Dedifferentiated amniotic fluid mesenchymal stem cell (primary cell): ENCODE measurements around the gene INPP5A.

ENCODE experiments used
- DNase-seq: peaks from one replicate; pipeline ENCODE4 v3.0.0-alpha.2; 2016; ENCODE audit errors: extremely low spot score

Gene INPP5A

GRCh38 chr10:132798876-132799275, 261.3 kb downstream of the INPP5A start:
- DNase-seq, result no peak

DNA sequence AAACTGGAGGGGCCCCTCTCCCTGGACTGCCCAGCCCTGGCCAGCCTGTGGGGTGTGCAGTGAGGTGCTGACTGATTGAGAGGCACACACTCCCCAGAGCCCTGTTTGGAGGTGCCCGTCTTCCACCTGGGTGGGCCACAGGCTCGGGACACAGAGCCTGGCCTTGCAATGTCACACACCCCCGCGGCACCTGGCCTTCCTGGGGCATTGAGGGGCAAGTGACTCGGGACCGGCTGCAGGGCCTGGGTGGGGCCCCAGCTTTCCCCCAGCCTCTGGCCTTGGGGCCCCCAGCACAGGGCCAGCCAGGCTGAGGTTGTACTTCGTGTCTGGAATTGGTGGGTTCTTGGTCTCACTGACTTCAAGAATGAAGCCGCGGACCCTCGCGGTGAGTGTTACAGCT, 262.3 kb downstream of the INPP5A start:
- DNase-seq, result no peak

- DNase-seq, result no peak
Observed at GRCh38 chr10:132802048-132802447, 264.5 kb downstream of the INPP5A start.

DNA sequence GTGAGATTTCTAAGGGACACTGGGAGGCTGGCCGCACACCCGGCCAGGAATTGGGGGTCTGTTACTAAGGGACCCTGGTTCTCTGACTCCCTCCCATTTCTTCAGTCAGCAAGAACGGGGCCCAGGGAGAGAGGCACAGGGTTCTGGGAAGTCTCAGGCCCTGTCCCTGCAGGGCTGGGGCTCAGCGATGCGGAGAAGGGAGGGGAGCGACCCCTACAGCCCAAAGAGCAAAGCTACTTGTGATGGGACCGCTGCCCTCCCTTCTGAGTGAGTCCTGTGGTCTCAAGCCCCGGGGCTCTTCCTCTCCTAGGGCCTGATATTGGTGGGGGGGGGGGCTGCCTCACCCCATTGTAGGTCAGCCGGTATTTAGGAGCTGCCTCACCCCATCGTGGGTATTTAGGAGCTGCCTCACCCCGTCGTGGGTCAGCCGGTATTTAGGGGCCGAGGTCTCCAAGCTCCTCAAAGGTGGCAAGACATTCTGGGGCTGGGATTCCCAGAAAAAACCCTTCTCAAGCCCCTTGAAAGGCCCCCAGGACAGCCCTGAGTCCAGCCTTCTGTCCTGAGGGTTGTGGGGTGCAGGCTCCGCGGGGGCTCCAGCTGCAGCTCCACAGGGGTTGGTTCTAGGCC, 265.2 kb downstream of the INPP5A start:
- DNase-seq, result no peak

DNA sequence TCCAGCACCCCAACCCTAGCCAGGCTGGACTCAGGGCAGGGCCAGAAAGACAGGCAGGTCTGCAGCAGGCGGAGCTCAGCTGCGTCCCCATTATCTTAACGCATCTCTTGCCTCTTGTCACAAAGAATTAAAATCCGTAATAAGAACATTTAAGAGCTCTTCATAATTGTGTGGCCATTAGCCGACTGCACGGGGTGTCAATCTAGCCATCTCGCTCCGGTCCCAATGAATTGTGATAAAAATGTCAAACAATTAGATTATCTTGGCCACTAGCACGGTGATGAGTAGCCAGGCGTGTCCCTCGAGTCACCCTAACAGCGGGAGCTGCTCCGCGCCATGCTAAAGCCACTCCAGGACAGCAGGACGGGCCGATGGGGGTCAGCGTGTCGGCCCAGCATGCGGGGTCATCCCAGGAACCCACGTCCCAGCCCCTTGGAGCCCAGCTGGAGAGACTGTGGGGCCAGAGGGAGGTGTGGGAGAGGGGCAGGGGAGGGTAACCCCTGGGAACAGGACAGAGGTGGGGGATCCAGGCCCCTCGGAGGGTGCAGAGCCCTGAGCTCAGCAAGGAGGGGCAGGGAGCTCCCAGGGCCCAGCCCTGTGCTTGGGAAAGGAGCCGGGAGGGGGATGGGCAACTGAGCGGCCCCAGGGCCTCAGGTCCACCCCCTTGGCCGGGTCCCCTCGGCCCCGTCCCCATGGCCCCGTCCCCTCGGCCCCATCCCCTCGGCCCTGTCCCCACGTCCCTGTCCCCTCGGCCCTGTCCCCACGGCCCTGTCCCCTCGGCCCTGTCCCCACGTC, 266.0 kb downstream of the INPP5A start:
- DNase-seq, result no peak

DNA sequence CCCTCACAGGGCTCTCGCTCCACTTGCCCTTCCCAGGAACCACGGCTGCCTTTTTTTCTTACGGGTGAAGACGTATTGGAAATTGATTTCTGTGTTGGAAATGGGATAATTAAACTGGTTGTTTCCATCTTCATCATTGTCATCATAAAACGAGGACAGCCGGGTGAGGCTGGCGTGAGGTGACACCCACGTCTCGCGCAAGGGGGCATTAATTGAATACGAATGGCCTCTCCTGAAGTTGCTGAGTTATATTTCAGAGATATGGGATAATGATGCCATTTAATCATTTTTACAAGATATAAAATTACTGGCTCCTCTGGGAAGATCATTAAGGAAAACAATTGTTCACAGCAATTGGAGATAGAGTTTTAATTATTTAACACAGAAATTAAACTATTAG, 266.7 kb downstream of the INPP5A start:
- DNase-seq, result no peak

DNA sequence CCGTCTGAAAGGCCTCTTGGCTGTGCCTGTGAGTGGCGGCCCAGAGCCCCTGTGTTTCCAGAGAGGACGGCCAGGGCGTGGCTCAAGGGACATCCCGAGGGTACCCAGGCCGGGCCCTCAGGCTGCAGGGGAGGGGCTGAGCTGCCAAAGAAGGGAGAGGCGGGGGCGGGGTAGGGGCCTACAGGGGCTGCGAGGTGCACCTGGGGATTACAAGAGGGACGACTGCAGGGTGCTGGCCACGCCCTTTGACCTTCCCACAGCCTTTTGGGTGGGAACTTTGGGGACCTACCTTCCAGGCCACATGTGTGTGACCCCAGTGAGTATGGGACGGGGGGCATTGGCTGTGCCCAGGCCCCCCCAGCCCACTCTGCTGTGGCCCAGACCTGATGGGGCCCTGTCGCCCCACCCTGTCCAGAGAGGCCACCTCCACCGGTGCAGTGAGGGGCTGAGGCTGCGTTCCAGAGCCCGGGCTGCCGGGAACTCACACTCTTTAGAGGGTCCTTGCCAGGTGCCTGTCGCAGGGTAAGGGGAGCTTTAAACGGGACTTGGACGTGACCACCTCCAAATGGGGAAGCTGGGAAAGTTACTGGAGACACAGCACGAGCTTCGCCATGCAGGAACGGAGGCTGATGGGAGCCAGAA, 267.3 kb downstream of the INPP5A start:
- no peak for DNase-seq

- DNase-seq, result no peak
Observed at GRCh38 chr10:132805599-132805998, 268.0 kb downstream of the INPP5A start.

GRCh38 chr10:132806110-132806509, 268.5 kb downstream of the INPP5A start:
- no peak for DNase-seq

GRCh38 chr10:132806561-132807003, 269.0 kb downstream of the INPP5A start:
- DNase-seq, result no peak

DNA sequence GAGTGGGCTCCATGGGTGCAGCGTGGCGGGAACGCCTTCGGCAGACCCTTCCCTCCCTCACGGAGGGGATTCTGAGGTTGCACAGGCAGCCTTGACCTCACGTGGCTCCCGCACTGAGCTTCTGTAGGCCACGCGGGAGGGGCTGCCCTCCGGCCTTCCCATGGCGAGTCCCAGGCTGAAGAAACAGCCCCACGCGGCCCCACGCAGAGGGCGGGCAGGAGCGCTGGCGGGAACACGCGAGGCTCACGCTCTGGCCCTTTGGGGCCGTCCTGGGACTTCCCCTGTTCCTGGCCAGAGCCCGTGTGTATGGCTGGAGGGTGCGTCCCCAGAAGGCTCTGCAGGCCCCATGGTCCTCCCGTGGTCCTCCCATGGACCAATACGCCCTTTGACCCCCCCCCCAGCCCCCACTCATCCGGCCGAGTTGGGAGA, 270.0 kb downstream of the INPP5A start:
- DNase-seq, result no peak

GRCh38 chr10:132808383-132809231, 271.0 kb downstream of the INPP5A start:
- DNase-seq, result no peak

DNA sequence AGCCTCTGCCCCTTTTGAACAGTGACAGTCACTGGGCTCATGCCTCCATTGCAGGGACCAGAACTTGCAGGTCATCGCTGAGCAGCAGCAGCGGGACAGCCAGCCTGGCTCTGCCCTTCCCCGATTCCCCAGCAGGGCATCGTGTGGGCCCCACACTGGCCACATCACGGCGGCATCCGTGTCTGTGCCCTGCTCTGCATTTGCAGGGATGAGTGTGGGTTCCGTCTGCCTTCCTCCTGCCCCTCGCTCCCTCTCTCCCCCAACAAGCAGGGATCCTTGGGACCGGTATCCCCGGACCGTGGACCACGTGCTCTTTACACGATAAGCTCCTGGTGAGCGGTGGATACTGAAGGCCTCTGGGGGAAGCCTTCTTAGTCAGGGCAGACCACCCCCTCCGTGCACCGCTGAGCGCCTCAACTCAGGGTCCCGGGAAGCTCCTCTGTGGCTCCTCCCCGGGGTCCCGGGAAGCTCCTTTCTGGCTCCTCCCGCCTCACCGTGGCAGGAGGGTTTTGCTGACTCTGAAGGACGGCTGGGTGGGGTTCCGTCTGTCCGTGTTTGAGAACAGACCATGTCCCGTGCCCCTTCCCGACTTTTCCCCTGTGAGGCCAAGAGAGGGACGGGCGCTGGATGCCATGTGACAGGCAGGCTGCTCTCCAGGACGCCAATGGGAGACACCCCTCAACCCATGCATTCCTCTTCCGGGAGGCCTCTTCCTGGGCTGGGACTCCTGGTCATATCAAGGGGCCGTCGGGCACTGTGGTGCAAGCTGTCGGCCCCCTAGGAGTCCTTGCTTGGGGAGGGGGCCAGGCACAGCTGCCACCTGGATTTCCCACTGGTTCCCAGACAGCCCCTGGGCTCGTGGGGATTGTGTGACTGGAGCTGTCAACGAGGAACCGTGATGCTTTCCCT, 271.9 kb downstream of the INPP5A start:
- DNase-seq, result no peak

- DNase-seq, result no peak
Observed at GRCh38 chr10:132810141-132810806, 272.7 kb downstream of the INPP5A start.

- DNase-seq, result no peak
Observed at GRCh38 chr10:132810807-132811700, 273.5 kb downstream of the INPP5A start.

DNA sequence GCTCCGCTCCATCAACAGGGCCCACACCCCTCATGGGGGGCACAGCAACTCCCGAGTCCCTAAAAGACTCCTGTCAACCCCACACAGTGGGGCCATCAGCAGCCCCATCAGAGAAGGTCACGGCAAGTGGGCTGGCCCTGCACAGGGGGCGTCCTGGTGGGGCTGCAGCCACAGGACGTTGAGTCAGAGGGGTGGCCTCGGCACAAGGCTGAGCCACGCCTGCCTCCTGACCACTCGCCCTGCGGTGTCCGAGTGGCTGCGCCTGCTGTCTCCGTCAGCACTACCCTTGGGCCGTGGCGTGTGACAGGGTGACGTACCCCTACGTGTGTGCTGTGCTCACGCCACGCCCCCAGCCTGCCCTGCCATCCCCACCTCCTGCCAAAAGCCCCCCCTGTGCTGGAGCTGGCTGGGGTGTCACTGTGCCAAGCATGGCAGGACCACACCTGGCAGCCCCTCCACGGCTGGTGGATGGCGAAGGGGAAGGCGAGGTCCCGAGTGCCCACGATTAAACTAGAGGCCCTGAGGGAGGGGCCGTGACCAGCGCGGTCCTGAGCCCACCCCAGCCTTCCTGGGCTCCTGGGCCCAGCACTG, 274.4 kb downstream of the INPP5A start:
- no peak for DNase-seq

- no peak for DNase-seq
Observed at GRCh38 chr10:132812520-132812919, 274.9 kb downstream of the INPP5A start.

DNA sequence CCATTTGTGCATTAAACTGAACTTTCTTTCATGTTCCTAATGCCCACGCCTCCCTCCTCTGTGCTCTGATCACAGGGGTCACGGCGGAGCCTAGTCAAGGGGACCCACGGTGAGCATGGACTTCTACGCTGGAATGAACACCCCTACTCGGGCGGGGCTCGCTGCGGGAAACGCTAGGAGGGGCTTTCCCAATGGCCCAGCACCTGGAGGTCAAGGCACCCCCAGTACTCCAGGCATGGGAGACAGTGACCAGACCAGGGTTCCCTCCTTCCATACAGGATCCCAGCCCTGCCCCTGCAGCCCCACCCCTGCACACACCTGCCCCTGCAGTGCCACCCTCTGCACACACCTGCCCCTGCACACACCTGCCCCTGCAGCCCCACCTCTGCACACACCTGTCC, 275.4 kb downstream of the INPP5A start:
- no peak for DNase-seq
